HEK293T (cell line): ENCODE results near the gene MPZL1.

Source experiments
- CTCF ChIA-PET: fragments of 350-600 bp; formaldehyde crosslinking; extraction: SDS; loops from one replicate; lab custom pipeline; 2021; ENCODE audit warnings: antibody characterized with exemption, inconsistent platforms; lab: Yijun Ruan, JAX
- POLR2A ChIA-PET: fragments of 350-600 bp; formaldehyde crosslinking; extraction: SDS; loops from one replicate; lab custom pipeline; 2020; ENCODE audit warnings: antibody characterized with exemption, inconsistent platforms; lab: Yijun Ruan, JAX
- DNase-seq: peaks from one replicate; pipeline ENCODE4 v3.0.0; 2012; ENCODE audit warnings: mixed read lengths; ENCODE audit errors: extremely low spot score
- ARNT ChIP-seq: fragments of 450-650 bp; IDR thresholded peaks from 2 replicates; pipeline ENCODE4 v1.6.1; 2017; ENCODE audit warnings: mild to moderate bottlenecking
- BHLHE40 ChIP-seq: fragments of 450-650 bp; IDR thresholded peaks from 2 replicates; pipeline ENCODE4 v1.6.1; 2016; ENCODE audit warnings: mild to moderate bottlenecking, moderate library complexity, borderline replicate concordance
- CTBP1 ChIP-seq: fragments of 450-650 bp; IDR thresholded peaks from 2 replicates; pipeline ENCODE4 v1.6.1; 2016; ENCODE audit warnings: borderline replicate concordance
- ELF4 ChIP-seq: fragments of 450-650 bp; IDR thresholded peaks from 2 replicates; pipeline ENCODE4 v1.6.1; 2017; ENCODE audit warnings: antibody characterized with exemption
- FOXA1 ChIP-seq: fragments of 450-650 bp; IDR thresholded peaks from 2 replicates; pipeline ENCODE4 v1.6.1; 2016; ENCODE audit warnings: mild to moderate bottlenecking
- FOXK2 ChIP-seq: fragments of 450-650 bp; IDR thresholded peaks from 2 replicates; pipeline ENCODE4 v1.6.1; 2016; ENCODE audit warnings: mild to moderate bottlenecking
- FOXM1 ChIP-seq: fragments of 450-650 bp; IDR thresholded peaks from 2 replicates; pipeline ENCODE4 v1.6.1; 2017; ENCODE audit warnings: mild to moderate bottlenecking, borderline replicate concordance
- HDGF ChIP-seq: fragments of 450-650 bp; IDR thresholded peaks from 2 replicates; pipeline ENCODE4 v1.6.1; 2017; ENCODE audit warnings: antibody characterized with exemption, borderline replicate concordance
- L3MBTL2 ChIP-seq: fragments of 450-650 bp; conservative IDR thresholded peaks from 2 replicates; pipeline ENCODE4 v1.6.1; 2016; ENCODE audit warnings: mild to moderate bottlenecking
- LEF1 ChIP-seq: fragments of 450-650 bp; IDR thresholded peaks from 2 replicates; pipeline ENCODE4 v1.6.1; 2017; ENCODE audit warnings: mild to moderate bottlenecking, borderline replicate concordance
- NFRKB ChIP-seq: fragments of 450-650 bp; IDR thresholded peaks from 2 replicates; pipeline ENCODE4 v1.6.1; 2016; ENCODE audit warnings: mild to moderate bottlenecking, moderate library complexity
- PKNOX1 ChIP-seq: fragments of 450-650 bp; IDR thresholded peaks from 2 replicates; pipeline ENCODE4 v1.6.1; 2016
- SP1 ChIP-seq: fragments of 450-650 bp; IDR thresholded peaks from 2 replicates; pipeline ENCODE4 v1.6.1; 2017
- SUZ12 ChIP-seq: fragments of 450-650 bp; IDR thresholded peaks from 2 replicates; pipeline ENCODE4 v1.6.1; 2016; ENCODE audit warnings: mild to moderate bottlenecking
- TARDBP ChIP-seq: fragments of 450-650 bp; IDR thresholded peaks from 2 replicates; pipeline ENCODE4 v1.6.1; 2016
- ZNF384 ChIP-seq: fragments of 450-650 bp; IDR thresholded peaks from 2 replicates; pipeline ENCODE4 v1.6.1; 2016

MPZL1 gene

GRCh38 chr1:167689567-167689920 lies 32.2 kb upstream of the MPZL1 start:
- ChIA-PET CTCF (no interaction called here), POLR2A (no interaction called here)
- TF ChIP-seq BHLHE40, result no peak
- no peak for TF ChIP-seq FOXM1
- TF ChIP-seq TARDBP, result no peak
- TF ChIP-seq ZNF384, result no peak
- no peak for TF ChIP-seq PKNOX1
- no peak for TF ChIP-seq LEF1
- TF ChIP-seq ARNT, result no peak
- TF ChIP-seq L3MBTL2, result no peak
- TF ChIP-seq SUZ12, result no peak
- TF ChIP-seq FOXA1, result no peak
- TF ChIP-seq CTBP1, result no peak
- TF ChIP-seq FOXK2, result no peak
- TF ChIP-seq HDGF, result no peak
- no peak for TF ChIP-seq SP1
- TF ChIP-seq NFRKB, result no peak
- no peak for TF ChIP-seq ELF4
- no peak for DNase-seq

- ChIA-PET CTCF (no interaction called here), POLR2A (no interaction called here)
- no peak for TF ChIP-seq ARNT
- TF ChIP-seq LEF1, result no peak
- TF ChIP-seq HDGF, result no peak
- no peak for TF ChIP-seq FOXK2
- no peak for TF ChIP-seq PKNOX1
- TF ChIP-seq L3MBTL2, result no peak
- no peak for TF ChIP-seq FOXM1
- no peak for TF ChIP-seq SP1
- no peak for TF ChIP-seq ELF4
- no peak for TF ChIP-seq TARDBP
- no peak for TF ChIP-seq BHLHE40
- TF ChIP-seq SUZ12, result no peak
- no peak for TF ChIP-seq ZNF384
- TF ChIP-seq FOXA1, result no peak
- no peak for TF ChIP-seq NFRKB
- no peak for TF ChIP-seq CTBP1
- DNase-seq, result no peak
These were observed 31.7 kb upstream of the MPZL1 start for GRCh38 chr1:167690053-167690452.

- ChIA-PET CTCF (interaction anchor here (1.5 kb wide), 1 partner anchor 22 kb away, joined by 3 read pairs; no protein-coding TSS in a partner anchor), POLR2A (no interaction called here)
- DNase-seq, result no peak
- TF ChIP-seq SUZ12 (no peak), CTBP1 (no peak), SP1 (no peak), ZNF384 (no peak), NFRKB (no peak), FOXK2 (no peak), ARNT (no peak), FOXA1 (no peak), BHLHE40 (no peak)
These were observed 28.2 kb upstream of the MPZL1 start for GRCh38 chr1:167693425-167694045.

- CTCF ChIA-PET, result interaction anchor here (1.5 kb wide), 1 partner anchor 21 kb away, joined by 3 read pairs; no protein-coding TSS in a partner anchor
- DNase-seq, result no peak
- TF ChIP-seq FOXA1 (no peak), ELF4 (no peak), HDGF (no peak), NFRKB (no peak), BHLHE40 (no peak), CTBP1 (no peak), SP1 (no peak), FOXM1 (no peak), SUZ12 (no peak), LEF1 (no peak), ZNF384 (no peak), FOXK2 (no peak), L3MBTL2 (no peak), PKNOX1 (no peak), ARNT (no peak), TARDBP (no peak)
- POLR2A ChIA-PET, result no interaction called here
These were observed 27.1 kb upstream of the MPZL1 start for GRCh38 chr1:167694691-167695090.

GRCh38 chr1:167695147-167695546 lies 26.6 kb upstream of the MPZL1 start:
- ChIA-PET POLR2A (interaction anchor here (0.6 kb wide), 1 partner anchor 766 kb away, joined by 3 read pairs; no protein-coding TSS in a partner anchor), CTCF (interaction anchor here (1.5 kb wide), 1 partner anchor 20 kb away, joined by 3 read pairs; no protein-coding TSS in a partner anchor)
- DNase-seq, result no peak
- TF ChIP-seq ARNT, result no peak
- TF ChIP-seq FOXM1, result no peak
- TF ChIP-seq NFRKB, result no peak
- no peak for TF ChIP-seq SUZ12
- TF ChIP-seq PKNOX1, result no peak
- TF ChIP-seq FOXA1, result no peak
- no peak for TF ChIP-seq TARDBP
- TF ChIP-seq FOXK2, result no peak
- no peak for TF ChIP-seq L3MBTL2
- TF ChIP-seq ELF4, result no peak
